GM06990 (cell line): ENCODE data around the gene NPHP4.

Experiments used
- DNase-seq: peaks from one replicate; pipeline ENCODE4 v3.0.0-alpha.2; 2011; ENCODE audit not compliant: insufficient read length; ENCODE audit errors: extremely low read depth
- H3K27me3 ChIP-seq: replicated peaks from 2 replicates; pipeline ENCODE4 v1.6.0; 2011; ENCODE audit warnings: low read length; ENCODE audit not compliant: control insufficient read depth, insufficient read depth
- H3K36me3 ChIP-seq: 2 replicates; pipeline ENCODE4 v1.5.1; 2011; ENCODE audit warnings: low read length; ENCODE audit not compliant: control insufficient read depth, insufficient read depth
- H3K4me3 ChIP-seq: replicated peaks from 2 replicates; pipeline ENCODE4 v1.5.1; 2011; ENCODE audit warnings: low read depth, mild to moderate bottlenecking, control low read depth, low read length
- TF ChIP-seq, protein P1 (sequence below): IDR thresholded peaks from 2 replicates; pipeline ENCODE4 v1.5.1; 2011; ENCODE audit warnings: low read length, control low read depth, mild to moderate bottlenecking, inconsistent platforms; ENCODE audit not compliant: insufficient read depth, poor library complexity, severe bottlenecking

NPHP4 gene

DNA sequence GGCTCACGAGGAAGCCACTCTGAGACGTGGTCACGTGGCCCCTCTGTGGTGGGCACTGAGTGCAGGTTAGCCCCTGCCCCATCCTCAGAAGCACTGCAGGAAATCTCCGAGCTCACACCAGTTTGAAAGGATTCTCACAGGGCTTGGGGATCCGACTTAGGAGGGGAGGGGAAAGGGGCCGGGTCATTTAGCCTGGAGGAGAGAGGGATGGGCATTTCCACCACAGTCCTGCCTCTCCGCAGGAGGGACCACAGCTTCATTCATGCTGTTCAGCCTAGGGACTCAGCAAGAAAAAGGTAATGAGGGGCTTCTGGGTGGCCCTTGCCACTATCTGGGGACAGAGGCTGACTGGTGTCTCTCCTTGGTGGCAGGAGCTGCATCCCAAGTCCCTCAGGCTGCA, 126.5 kb downstream of the NPHP4 start:
- TF ChIP-seq, protein P1, sequence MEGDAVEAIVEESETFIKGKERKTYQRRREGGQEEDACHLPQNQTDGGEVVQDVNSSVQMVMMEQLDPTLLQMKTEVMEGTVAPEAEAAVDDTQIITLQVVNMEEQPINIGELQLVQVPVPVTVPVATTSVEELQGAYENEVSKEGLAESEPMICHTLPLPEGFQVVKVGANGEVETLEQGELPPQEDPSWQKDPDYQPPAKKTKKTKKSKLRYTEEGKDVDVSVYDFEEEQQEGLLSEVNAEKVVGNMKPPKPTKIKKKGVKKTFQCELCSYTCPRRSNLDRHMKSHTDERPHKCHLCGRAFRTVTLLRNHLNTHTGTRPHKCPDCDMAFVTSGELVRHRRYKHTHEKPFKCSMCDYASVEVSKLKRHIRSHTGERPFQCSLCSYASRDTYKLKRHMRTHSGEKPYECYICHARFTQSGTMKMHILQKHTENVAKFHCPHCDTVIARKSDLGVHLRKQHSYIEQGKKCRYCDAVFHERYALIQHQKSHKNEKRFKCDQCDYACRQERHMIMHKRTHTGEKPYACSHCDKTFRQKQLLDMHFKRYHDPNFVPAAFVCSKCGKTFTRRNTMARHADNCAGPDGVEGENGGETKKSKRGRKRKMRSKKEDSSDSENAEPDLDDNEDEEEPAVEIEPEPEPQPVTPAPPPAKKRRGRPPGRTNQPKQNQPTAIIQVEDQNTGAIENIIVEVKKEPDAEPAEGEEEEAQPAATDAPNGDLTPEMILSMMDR, result no peak
- H3K36me3 ChIP-seq, result peaks cover 4% of the 10 kb centered on the region
- no peaks in the 10 kb centered on the region for H3K27me3 ChIP-seq
- DNase-seq, result no peak
- no peak overlapping the region for H3K4me3 ChIP-seq

DNA sequence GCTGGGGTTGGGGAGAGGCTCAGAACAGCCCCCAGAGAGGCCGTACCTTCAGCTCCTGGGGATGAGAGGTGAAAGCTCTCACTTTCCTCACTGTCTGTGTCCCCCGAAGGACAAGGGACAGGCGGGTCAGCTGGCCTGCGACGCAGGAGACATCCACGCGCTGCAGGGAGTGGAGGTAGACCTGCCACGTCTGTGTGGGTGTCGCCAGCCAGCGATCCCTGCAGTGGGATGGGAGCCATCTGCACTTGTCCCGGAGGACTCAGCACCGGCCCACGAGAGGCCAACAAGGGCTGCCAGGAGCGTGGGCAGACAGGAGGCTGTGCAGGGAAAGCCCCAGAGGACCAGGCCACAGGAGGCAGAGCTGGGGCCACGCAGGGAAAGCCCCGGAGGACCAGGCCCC, 127.2 kb downstream of the NPHP4 start:
- H3K4me3 ChIP-seq, result no peak overlapping the region
- no peaks in the 10 kb centered on the region for H3K27me3 ChIP-seq
- no peak for DNase-seq
- TF ChIP-seq, protein P1, result no peak
- H3K36me3 ChIP-seq, result peaks cover 4% of the 10 kb centered on the region; the same call in 1 of the 2 replicates

DNA sequence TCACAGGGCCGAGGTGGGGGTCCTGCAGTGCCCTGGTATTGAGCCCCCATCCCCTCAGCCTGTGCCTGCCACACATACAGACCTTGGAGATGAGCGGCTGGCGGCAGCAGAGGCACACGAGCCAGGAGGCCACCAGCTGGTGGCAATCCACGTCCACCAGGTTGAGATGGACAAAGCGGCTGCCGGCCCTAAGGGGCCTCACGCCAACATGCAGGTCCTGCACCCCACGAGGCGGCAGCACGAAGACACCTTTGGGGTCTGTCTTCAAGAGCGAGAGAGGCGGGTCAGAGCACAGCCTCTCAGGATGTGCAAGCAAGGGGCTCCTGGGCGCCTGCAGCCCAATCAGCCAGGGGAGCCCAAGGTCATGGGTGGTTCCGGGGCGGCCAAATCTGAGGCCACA, 128.0 kb downstream of the NPHP4 start:
- TF ChIP-seq, protein P1, result no peak
- no peak for DNase-seq
- peaks cover 4% of the 10 kb centered on the region; the same call in 1 of the 2 replicates for H3K36me3 ChIP-seq
- H3K27me3 ChIP-seq, result no peaks in the 10 kb centered on the region
- H3K4me3 ChIP-seq, result no peak overlapping the region

DNA sequence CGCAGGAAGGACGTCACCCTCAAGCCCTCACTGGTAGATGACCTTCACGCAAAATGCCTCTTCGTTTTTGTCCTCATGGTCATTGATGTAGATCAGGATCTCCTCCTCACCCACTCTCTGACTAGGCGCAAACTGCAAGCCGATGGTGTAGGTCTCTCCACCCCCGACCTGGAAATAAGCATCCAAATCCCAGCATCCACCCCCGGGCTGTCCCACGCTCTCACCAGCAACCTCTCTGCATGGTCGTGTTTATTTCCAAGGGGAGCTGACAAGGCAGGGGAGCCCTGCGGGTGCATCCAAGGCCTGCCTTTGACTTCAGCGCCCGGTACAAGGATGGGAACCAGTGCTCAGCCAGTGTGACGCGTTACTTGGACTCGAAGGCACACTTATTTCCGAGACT, 129.0 kb downstream of the NPHP4 start:
- DNase-seq, result no peak
- Histone ChIP-seq H3K36me3 (peaks cover 4% of the 10 kb centered on the region; the same call in 1 of the 2 replicates), H3K27me3 (no peaks in the 10 kb centered on the region), H3K4me3 (no peak overlapping the region)
- TF ChIP-seq, protein P1, result no peak

DNA sequence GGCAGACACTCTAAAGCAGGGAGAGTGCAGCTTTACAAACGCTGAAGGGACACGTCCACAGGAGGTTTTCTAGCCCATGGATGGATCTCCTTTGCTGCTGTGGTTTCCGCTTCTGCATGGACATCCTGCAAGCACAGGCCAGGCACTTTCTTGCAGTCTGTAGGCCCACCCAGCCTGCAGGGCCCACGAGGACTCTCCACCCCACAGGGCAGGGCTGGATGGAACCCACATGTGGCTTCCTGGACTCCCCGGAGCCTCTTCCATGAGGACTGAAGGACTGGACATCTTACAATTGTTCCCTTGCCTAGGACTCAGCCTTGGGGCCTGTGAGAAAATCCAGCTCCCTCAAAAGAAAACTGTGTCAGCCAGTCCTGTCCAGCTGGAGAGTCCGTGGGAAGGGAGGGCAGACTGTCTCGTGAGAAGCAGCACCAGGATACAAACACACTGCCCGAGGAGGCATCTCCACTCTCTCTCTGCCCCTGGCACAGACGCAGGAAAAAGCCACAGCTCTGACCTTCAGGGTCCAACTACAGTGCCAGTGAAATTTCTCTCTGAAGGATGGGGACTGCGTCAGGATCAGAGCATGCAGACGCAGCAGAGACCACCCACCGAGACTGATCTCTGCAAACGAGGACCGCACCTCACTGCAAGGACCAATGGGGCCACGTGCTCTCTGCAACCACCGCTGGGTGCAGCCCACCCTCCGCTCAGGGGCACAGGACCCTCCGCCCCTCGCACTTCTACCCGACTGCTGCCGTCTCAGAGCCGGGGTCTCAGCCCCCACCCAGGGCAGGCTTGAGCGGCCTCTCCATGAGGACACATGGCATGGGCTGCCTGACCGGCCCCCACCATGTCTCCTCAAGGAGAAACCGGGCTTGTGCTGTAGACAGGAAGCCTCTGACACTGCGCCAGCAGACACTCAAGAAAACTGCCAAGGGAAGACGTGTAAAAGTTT, 130.1 kb downstream of the NPHP4 start:
- Histone ChIP-seq H3K36me3 (peaks cover 4% of the 10 kb centered on the region; the same call in 1 of the 2 replicates), H3K4me3 (no peak overlapping the region), H3K27me3 (no peaks in the 10 kb centered on the region)
- TF ChIP-seq, protein P1, result no peak
- no peak for DNase-seq
